GM20000 (cell line): ENCODE results near the gene RFT1.
"Not testable (repeated sequence)": the region's sequence is repeated elsewhere in the genome, so short reads cannot be mapped to it uniquely, and the experiment has no call there.

Source experiments
- DNase-seq: peaks from one replicate; pipeline ENCODE4 v3.0.0; 2012; ENCODE audit warnings: low spot score
- CTCF ChIP-seq: IDR thresholded peaks from 2 replicates; pipeline ENCODE4 v1.5.1; 2012; ENCODE audit warnings: mild to moderate bottlenecking, control low read depth; ENCODE audit errors: extremely low read depth, missing control alignments

RFT1 gene

GRCh38 chr3:53151870-53152660 is 21.8 kb upstream of the RFT1 start:
- no peak for TF ChIP-seq CTCF
- no peak for DNase-seq

GRCh38 chr3:53151465-53151864 is 21.2 kb upstream of the RFT1 start:
- TF ChIP-seq CTCF: no peak
- no peak for DNase-seq

- DNase-seq: not testable (repeated sequence)
Observed at GRCh38 chr3:53151086-53151438, 20.8 kb upstream of the RFT1 start.

- TF ChIP-seq CTCF: no peak
- DNase-seq: no peak
Observed at GRCh38 chr3:53150247-53151085, 20.2 kb upstream of the RFT1 start.

- TF ChIP-seq CTCF: no peak
- no peak for DNase-seq
Observed at GRCh38 chr3:53149699-53150098, 19.5 kb upstream of the RFT1 start.

- no peak for DNase-seq
- no peak for TF ChIP-seq CTCF
Observed at GRCh38 chr3:53149006-53149690, 18.9 kb upstream of the RFT1 start.

- TF ChIP-seq CTCF: no peak
- no peak for DNase-seq
Observed at GRCh38 chr3:53147903-53148400, 17.7 kb upstream of the RFT1 start.
